NCI-H69 (cell line): ENCODE results near the gene CDK5RAP3.
"Not testable (repeated sequence)": the region's sequence is repeated elsewhere in the genome, so short reads cannot be mapped to it uniquely, and the experiment has no call there.

ENCODE experiments used
- DNase-seq: peaks from one replicate; lab custom pipeline; 2025; lab: John Stamatoyannopoulos, UW

CDK5RAP3 gene

DNA sequence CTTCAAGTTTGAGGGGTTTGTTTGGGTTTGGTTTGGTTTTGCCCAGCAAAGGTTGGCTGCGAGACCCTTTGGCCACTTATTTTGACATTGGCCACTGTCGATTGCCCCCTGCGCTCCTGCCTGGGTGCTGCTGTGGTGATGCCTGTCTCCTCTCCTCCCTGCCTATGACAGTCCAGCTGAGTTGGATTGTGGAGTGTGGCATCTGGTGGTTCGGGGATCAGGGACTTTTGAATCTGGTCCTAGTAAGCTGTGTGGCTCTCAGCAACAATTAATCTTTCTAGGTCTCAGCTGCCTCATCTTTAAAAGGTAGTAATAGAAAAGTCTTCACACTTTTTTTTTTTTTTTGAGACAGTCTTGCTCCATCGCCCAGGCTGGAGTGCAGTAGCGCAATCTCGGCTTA, 27.1 kb downstream of the CDK5RAP3 start:
- no peak for DNase-seq

DNA sequence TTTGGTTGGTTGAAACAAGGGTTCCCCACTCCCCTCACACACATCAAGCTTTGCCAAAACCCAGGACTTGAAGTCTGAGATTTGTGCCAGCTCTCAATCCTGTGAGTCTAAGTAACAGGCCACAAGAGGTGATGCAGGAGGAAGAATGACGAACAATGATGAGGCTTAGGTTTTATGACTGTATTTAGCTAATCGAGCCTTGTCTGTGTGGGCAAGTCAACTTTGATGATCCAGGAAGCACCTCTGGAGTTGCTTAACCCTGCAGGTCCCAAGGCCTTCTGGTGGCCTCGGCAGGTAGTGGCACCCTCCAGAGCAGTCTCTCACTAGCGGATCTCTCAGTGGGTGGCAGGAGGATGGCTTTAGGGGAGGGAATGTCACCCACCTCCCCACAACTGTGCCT, 28.7 kb downstream of the CDK5RAP3 start:
- peak; percentile 89 for DNase-seq

DNA sequence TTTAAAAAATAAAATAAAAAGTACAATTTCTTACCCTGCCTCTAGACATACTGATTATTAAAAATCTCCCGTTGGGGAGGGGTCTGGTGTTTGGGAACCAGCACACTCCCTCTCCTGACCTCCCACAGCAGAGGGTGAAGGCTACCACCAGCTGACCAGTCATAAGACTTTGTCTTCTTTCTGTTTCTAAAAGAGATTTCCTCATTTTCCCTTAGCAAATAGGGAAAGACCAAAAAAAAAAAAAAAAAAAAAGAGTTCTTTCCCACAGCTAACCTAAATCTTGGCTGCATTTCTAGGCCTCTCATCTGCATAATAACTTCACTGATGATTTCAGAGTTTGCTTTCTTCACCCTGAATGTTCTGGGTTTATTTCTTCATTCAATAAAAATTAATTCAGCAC, 30.3 kb downstream of the CDK5RAP3 start:
- peak; percentile 19 for DNase-seq

DNA sequence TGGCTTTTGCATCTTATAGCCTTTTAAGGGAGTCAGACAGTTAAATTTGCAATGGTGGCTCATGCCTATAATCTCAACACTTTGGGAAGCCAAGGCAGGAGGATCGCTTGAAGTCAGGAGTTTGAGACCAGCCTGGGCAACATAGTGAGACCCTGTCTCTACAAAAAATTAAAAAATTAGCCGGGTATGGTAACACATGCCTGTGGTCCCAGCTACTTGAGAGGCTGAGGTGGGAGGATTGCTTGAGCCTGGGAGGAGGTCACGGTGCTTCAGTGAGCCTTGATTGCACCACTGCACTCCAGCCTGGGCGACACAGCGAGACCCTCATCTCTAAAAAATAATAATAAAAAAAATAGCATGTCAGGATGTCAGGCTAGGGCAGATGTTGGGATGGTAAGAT, 30.7 kb downstream of the CDK5RAP3 start:
- not testable (repeated sequence) for DNase-seq

- DNase-seq: peak; percentile 97
Measured at GRCh38 chr17:48002266-48002915, 31.5 kb downstream of the CDK5RAP3 start.

- peak; percentile 99 for DNase-seq
Measured at GRCh38 chr17:48002916-48003416, 32.1 kb downstream of the CDK5RAP3 start.

DNA sequence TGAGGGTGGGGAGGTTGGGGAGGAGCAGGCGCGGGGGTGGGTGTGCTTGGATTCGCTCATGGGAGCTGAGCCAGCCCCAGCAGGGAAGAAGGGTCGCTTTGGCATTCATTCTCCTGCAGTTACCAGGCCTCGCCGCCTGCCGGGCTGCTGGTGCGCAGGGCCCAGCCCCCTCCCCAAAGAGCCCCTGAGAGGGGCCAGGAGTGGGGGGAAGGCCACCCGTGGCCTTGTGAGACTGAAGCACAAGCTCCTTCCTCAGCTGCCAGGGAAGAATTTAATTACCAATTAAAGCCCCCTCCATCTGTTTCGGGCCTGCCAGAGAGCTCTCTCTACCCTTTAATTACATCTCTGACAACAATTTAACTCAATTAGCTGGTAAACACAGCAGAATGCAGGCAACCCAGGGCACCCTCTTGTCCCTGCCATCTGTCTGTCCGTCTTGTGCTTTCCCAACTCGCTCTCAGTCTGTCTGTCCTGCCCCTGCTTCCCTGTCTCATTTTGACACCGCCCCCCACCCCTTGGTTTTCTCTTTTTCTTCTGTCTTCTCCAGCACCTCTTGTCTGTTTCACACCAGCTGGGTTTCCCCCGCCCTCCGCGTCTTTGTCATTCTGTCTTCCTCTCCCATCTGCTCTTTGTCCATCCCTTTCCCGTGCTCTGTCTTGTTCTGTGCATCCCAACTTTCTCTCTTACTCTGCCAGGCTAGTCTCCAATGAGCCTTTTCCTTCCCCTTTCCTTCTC, 32.7 kb downstream of the CDK5RAP3 start:
- DNase-seq: peak; percentile 100

DNA sequence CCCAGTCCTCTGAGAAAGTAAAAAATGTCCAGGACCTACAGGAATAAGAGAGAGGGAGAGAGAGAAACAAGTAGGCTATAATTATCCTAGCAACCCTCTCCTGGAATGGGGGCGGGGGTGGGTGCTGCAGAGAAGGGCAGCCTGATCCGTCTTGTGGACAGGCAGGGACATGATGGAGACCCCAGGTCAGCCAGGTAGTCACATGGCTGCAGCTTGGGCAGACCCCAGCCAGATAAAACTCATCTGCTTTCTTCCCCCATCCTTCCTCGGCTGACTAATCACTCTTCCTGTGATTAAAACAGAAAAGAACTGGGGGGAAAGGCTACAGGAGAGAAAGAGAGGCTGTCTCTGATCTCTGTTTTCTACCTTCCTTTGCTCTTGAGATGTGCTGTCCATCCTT, 34.1 kb downstream of the CDK5RAP3 start:
- peak; percentile 91 for DNase-seq

GRCh38 chr17:48006936-48007709, 36.2 kb downstream of the CDK5RAP3 start:
- DNase-seq: no peak

- no peak for DNase-seq
Measured at GRCh38 chr17:48010193-48010592, 39.3 kb downstream of the CDK5RAP3 start.

DNA sequence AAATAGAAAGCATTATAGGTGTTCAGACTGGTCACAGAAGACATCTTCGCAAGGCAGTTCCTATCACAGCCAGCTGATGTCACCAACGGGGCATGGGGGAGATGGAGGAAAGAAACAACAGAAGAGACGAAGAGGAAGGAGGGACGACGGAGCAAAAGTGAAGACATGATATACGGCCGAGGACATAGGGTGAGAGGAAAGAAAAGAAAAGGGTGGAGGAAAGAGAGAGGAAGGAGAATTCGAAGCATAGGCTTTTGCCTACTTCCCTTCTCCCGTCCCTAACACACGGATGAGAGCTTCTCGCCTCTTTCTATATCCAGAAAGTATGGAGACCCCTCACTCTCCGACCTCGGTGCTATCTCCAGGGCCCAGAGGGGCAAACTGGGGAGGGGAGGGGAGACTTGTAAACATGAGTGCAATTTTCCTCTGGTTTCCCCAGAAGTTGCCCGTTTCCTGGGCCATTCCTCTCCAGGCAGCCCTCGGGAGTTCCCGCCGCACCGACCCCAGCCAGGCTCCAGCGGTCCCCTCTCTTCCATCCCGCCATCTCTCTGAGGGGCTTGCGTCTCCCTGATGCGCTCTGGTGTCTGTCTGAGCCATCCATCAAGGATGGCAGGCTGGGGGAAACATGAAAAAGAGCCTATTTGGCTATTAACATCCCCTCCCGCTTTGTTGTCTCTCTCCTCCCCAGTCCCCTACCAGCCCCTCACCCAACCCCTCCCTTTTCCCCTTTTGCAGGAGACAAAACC, 40.7 kb downstream of the CDK5RAP3 start:
- DNase-seq: peak; percentile 94

- DNase-seq: peak; percentile 99
Measured at GRCh38 chr17:48012151-48012520, 41.2 kb downstream of the CDK5RAP3 start.

DNA sequence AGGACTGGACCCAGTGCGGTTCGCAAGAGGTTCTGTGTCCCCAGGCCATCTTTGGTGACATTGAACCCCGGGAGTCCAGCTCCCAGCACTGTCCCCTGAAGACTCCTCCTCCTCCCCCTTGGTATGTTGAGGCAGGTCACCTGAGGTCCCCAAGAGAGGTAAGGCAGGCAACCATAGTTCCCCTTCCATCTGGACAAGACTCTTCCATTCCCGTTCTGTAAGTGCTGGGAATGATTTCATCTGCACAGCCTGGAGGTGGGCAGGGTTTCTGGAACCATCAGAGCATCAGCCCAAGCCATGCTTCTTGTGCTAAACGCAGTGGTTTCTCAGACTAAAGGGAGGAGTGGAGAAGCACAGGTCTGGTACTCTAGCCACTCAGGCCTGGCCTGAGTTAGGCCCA, 41.7 kb downstream of the CDK5RAP3 start:
- peak; percentile 74 for DNase-seq

DNA sequence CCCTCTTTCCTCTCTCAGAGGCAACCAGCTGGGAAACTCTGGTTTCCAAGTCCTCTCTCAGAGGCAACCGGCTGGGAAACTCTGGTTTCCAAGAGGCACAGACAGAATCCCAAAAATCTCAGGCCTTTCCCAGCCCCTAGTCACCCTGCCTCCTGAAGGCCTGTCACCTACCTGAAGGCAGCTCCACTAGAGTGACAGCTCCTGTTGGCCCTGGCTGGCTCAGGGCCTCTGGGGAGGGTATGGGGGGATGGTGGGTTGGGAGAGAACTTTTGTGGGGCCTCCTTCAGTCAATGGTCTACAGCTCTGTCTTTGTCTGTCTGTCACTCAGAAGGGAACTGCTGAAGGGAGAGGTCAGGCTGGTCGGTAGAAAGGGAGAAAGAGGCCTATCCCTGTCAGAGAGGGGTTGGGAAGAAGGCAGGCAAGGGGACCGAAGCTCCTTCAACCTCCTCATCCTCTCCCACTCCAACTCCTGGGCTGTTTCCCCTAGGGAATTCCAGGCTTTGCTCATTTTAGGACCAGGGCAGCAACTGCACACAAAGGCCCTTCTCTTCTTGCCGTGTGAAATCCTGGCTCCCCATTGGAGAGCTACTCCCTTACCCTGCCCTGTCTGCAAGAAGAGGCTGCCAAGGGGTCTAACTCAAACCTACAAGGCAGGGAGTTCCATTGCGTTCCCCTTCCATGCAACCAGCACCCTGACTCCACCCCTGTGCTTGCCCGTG, 43.1 kb downstream of the CDK5RAP3 start:
- peak; percentile 67 for DNase-seq

DNA sequence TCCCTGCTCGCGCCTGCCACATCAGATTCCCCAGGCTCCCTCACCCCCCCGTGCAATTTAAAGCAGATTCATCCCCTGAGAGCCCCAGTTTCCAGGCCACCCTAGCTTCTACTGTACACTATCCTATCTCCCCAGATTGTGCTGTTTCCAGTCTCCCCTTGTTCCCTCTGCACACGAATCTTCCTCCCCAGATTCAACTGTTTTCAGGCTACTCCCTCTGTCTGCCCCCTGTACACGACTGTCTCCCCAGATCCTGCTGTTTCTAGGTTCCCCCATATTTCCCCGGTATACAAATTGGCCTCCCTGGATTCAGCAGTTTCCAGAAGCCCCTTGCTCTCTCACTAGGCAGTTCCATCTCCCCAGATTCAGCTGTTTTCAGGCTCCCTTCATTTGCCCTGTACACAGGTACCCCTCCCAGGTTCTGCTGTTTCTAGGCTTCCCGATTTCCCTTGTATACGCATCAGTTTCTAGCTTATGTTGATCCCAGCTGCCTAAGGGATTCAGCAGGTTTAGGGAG, 43.7 kb downstream of the CDK5RAP3 start:
- DNase-seq: peak; percentile 98

GRCh38 chr17:48016112-48016511, 45.2 kb downstream of the CDK5RAP3 start:
- peak; percentile 53 for DNase-seq

DNA sequence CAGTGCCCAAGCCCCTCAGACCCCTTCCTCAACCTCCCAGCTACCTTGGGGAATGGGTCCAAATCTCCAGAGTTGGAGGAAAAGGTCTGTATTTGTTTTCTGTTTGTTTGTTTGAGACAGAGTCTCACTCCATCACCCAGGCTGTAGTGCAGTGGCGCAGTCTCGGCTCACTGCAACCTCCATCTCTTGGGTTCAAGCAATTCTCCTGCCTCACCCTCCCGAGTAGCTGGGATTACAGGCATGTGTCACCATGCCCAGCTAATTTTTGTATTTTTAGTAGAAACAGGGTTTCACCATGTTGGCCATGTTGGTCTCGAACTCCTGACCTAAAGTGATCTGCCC, 46.9 kb downstream of the CDK5RAP3 start:
- not testable (repeated sequence) for DNase-seq

DNA sequence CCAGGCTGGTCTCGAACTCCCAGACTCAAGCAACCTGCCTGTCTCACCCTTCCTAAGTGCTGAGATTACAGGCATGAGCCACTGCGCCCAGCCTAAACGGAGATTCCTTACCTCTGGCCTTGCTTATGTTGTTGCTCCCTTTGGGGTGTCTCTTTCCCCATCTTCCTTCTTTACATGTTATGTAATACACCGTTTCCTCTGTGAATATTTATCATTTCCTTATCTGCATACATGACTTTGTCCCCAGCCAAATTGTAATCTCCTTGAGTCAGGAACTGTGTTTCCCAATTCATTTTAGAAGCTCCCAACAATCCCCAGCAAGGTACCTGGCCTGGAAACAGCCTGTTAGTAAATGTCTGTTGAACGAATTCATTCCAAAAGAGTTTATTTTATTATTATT, 51.0 kb downstream of the CDK5RAP3 start:
- DNase-seq: no peak

DNA sequence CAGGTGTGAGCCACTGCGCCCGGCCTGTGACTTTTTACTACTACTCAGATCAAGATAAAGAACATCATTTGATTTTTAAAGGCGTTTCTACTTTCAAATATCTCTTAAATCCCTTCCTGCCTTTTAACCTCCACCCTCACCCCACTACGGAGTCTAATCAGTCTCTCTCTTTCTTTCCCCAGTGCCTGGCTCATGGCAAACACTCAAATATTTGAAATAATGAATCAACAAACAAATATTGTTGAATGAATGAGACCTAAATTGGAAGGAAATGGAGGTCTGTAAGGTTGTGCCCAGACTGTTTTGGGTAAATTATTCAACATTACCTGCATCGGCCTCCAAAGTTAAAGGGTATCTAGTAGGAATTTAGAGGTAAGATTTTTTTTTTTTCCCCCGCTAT, 52.0 kb downstream of the CDK5RAP3 start:
- DNase-seq: no peak

DNA sequence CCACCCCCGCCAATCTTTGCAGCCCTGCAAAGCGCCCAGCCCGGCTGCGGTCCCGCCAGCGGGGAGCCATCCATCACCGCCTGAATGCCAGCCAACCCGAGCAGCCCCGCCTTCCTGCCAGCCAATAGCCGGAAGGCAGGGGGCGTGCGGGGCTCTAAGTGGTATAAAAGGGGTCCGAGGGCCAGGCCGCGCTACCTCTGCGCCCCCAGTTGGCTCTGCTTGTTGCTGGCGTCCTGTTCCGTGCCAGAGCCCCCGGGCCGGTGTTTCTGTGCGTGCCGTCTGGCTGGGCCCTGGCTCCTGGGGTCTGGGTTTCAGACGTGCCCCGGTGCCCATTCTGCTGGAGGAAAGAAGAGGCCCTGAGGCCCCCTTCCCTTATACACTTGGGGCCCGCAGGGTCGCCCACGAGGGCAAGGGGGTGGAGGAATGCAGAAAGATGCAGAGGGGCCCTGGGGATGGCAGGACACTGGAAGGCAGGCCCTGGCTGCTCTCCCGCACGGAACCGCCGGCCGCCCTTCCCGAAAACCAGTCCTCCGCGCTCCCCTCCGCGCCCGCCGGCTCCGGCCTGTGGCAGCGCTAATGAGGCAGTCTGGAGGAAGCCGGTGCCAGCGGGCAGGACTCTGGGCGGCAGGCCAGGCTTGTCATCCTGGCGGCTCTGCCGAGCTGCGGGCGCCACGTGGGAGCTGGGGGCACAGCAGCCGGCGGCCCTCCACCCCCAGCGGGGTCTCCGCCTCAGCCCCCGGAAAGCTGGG, 52.7 kb downstream of the CDK5RAP3 start:
- peak; percentile 97 for DNase-seq
